Parathyroid adenoma (tissue), 2 donors: ENCODE results near the gene CADPS.

Experiments used
- H2AFZ ChIP-seq: fragments of 300-600 bp; sonication (generic); one replicate; pipeline ENCODE4 v1.7.0; 2017; ENCODE audit warnings: antibody characterized with exemption, mild to moderate bottlenecking
- H3K27ac ChIP-seq: fragments of 300-600 bp; sonication (generic); one replicate; pipeline ENCODE4 v1.7.0; 2017
- H3K27me3 ChIP-seq: fragments of 300-600 bp; sonication (generic); one replicate; pipeline ENCODE4 v1.7.0; 2017; ENCODE audit warnings: low read length; ENCODE audit not compliant: control insufficient read depth, insufficient read depth
- H3K36me3 ChIP-seq: fragments of 300-600 bp; sonication (generic); one replicate; pipeline ENCODE4 v1.7.0; 2017; ENCODE audit warnings: low read length; ENCODE audit not compliant: control insufficient read depth, insufficient read depth
- H3K4me1 ChIP-seq: fragments of 300-600 bp; sonication (generic); one replicate; pipeline ENCODE4 v1.7.0; 2017; ENCODE audit warnings: control low read depth
- H3K4me2 ChIP-seq: fragments of 300-600 bp; sonication (generic); one replicate; pipeline ENCODE4 v1.7.0; 2017; ENCODE audit warnings: low read length
- H3K4me3 ChIP-seq: fragments of 300-600 bp; sonication (generic); one replicate; pipeline ENCODE4 v1.7.0; 2017; ENCODE audit warnings: low read depth, low read length
- H3K79me2 ChIP-seq: fragments of 300-600 bp; sonication (generic); one replicate; pipeline ENCODE4 v1.7.0; 2017; ENCODE audit warnings: control low read depth
- H3K9ac ChIP-seq: fragments of 300-600 bp; sonication (generic); one replicate; pipeline ENCODE4 v1.7.0; 2017; ENCODE audit warnings: mild to moderate bottlenecking
- H3K9me3 ChIP-seq: fragments of 300-600 bp; sonication (generic); one replicate; pipeline ENCODE4 v1.7.0; 2017; ENCODE audit warnings: low read length; ENCODE audit not compliant: control insufficient read depth
- CTCF ChIP-seq: fragments of 300-600 bp; sonication (generic); IDR thresholded peaks from one replicate; pipeline ENCODE4 v1.7.0; 2017; ENCODE audit warnings: antibody characterized with exemption, mild to moderate bottlenecking
- donor health status: primary hyperparathyroidism.

Gene CADPS

GRCh38 chr3:62795978-62796657, 79.1 kb downstream of the CADPS start:
- no peak overlapping the region for H3K4me2 ChIP-seq
- no peak for TF ChIP-seq CTCF

GRCh38 chr3:62793946-62794345, 81.3 kb downstream of the CADPS start:
- no peak for TF ChIP-seq CTCF
- no peaks in the 10 kb centered on the region for H3K9me3 ChIP-seq
- no peak overlapping the region for H3K4me3 ChIP-seq
- H3K4me1 ChIP-seq: no peaks in the 10 kb centered on the region
- H3K79me2 ChIP-seq: no peaks in the 10 kb centered on the region
- no peak overlapping the region for H3K27ac ChIP-seq
- H3K4me2 ChIP-seq: no peak overlapping the region
- H3K9ac ChIP-seq: no peak overlapping the region
- H3K36me3 ChIP-seq: no peaks in the 10 kb centered on the region
- no peak overlapping the region for H2AFZ ChIP-seq
- H3K27me3 ChIP-seq: no peaks in the 10 kb centered on the region

More at GRCh38 chr3:62795978-62796657, 79.1 kb downstream of the CADPS start:
- Histone ChIP-seq H3K9ac (no peak overlapping the region), H3K36me3 (no peaks in the 10 kb centered on the region), H3K27ac (no peak overlapping the region), H3K4me1 (no peaks in the 10 kb centered on the region), H2AFZ (no peak overlapping the region), H3K4me3 (no peak overlapping the region), H3K27me3 (no peaks in the 10 kb centered on the region), H3K79me2 (no peaks in the 10 kb centered on the region), H3K9me3 (no peaks in the 10 kb centered on the region)

- peaks cover 9% of the 10 kb centered on the region for H3K4me1 ChIP-seq
- H3K4me3 ChIP-seq: no peak overlapping the region
- no peak overlapping the region for H3K9ac ChIP-seq
- peaks cover 4% of the 10 kb centered on the region for H3K79me2 ChIP-seq
- H3K36me3 ChIP-seq: no peaks in the 10 kb centered on the region
- no peaks in the 10 kb centered on the region for H3K9me3 ChIP-seq
- H2AFZ ChIP-seq: no peak overlapping the region
- H3K27ac ChIP-seq: no peak overlapping the region
- no peak for TF ChIP-seq CTCF
- no peak overlapping the region for H3K4me2 ChIP-seq
- H3K27me3 ChIP-seq: no peaks in the 10 kb centered on the region
Measured at GRCh38 chr3:62785384-62785783, 89.8 kb downstream of the CADPS start.

- no peaks in the 10 kb centered on the region for H3K9me3 ChIP-seq
- no peak overlapping the region for H2AFZ ChIP-seq
- TF ChIP-seq CTCF: no peak
- H3K79me2 ChIP-seq: no peaks in the 10 kb centered on the region
- H3K27ac ChIP-seq: no peak overlapping the region
- no peak overlapping the region for H3K4me2 ChIP-seq
- peaks cover 9% of the 10 kb centered on the region for H3K4me1 ChIP-seq
- H3K4me3 ChIP-seq: no peak overlapping the region
- H3K9ac ChIP-seq: no peak overlapping the region
- H3K36me3 ChIP-seq: no peaks in the 10 kb centered on the region
- H3K27me3 ChIP-seq: no peaks in the 10 kb centered on the region
Measured at GRCh38 chr3:62781121-62781520, 94.1 kb downstream of the CADPS start.

GRCh38 chr3:62777674-62778073, 97.5 kb downstream of the CADPS start:
- Histone ChIP-seq H3K4me2 (no peak overlapping the region), H3K79me2 (no peaks in the 10 kb centered on the region), H3K4me1 (peaks cover 3% of the 10 kb centered on the region), H3K27ac (no peak overlapping the region), H3K9ac (no peak overlapping the region), H3K27me3 (no peaks in the 10 kb centered on the region), H2AFZ (no peak overlapping the region), H3K4me3 (no peak overlapping the region), H3K36me3 (no peaks in the 10 kb centered on the region), H3K9me3 (no peaks in the 10 kb centered on the region)
- no peak for TF ChIP-seq CTCF
